Fibroblast of the aortic adventitia (primary cell): ENCODE measurements around the gene PIR. TPM values are rescaled to one million over a fixed set of nuclear protein-coding genes. Genes with fewer than 3 reads are reported as not detected.

Experiments used
- DNase-seq: peaks from one replicate; pipeline ENCODE4 v3.0.0-alpha.2; 2010; ENCODE audit warnings: low read depth
- H3K4me3 ChIP-seq: 2 replicates; pipeline ENCODE4 v1.5.1; 2011; ENCODE audit warnings: low read depth, mild to moderate bottlenecking, control low read depth, low read length, moderate library complexity
- total RNA-seq: library from RNA; depleted of rRNA; stranded (reverse); fragments of >200 nt; gene quantifications from 2 replicates; pipeline ENCODE4 v1.2.3, GENCODE V29; 2012; ENCODE audit warnings: low replicate concordance
- TF ChIP-seq, protein P1 (sequence below): IDR thresholded peaks from 2 replicates; pipeline ENCODE4 v1.5.1; 2011; ENCODE audit warnings: mild to moderate bottlenecking, low read length, control low read depth, inconsistent platforms; ENCODE audit not compliant: insufficient read depth

PIR gene
- total RNA-seq, 1 donor: 15.9 TPM

- peak within 1 kb of the TSS; percentile 75 for H3K4me3 ChIP-seq
- peak; percentile 95 for DNase-seq
- TF ChIP-seq, protein P1, sequence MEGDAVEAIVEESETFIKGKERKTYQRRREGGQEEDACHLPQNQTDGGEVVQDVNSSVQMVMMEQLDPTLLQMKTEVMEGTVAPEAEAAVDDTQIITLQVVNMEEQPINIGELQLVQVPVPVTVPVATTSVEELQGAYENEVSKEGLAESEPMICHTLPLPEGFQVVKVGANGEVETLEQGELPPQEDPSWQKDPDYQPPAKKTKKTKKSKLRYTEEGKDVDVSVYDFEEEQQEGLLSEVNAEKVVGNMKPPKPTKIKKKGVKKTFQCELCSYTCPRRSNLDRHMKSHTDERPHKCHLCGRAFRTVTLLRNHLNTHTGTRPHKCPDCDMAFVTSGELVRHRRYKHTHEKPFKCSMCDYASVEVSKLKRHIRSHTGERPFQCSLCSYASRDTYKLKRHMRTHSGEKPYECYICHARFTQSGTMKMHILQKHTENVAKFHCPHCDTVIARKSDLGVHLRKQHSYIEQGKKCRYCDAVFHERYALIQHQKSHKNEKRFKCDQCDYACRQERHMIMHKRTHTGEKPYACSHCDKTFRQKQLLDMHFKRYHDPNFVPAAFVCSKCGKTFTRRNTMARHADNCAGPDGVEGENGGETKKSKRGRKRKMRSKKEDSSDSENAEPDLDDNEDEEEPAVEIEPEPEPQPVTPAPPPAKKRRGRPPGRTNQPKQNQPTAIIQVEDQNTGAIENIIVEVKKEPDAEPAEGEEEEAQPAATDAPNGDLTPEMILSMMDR: no peak
These were observed 157.8 kb downstream of the PIR start, which contains the start of gene PIGA for GRCh38 chrX:15335135-15336022. Gene PIGA, minus strand, starts transcription at chrX:15335523. Its CDS starts 3,593 bp downstream, at chrX:15331930.

Other genes with a start within 250 kb of the PIR start
- 0.18 TPM in 1 of 2 replicates, not detected in the other for gene ASB9, start 223.2 kb downstream of the PIR start, total RNA-seq
- gene ASB11, start 177.7 kb downstream of the PIR start, total RNA-seq: not detected in 2 replicates
- 1.9 and 10.5 TPM in 2 replicates for gene PIGA, start 157.8 kb downstream of the PIR start, total RNA-seq
- gene VEGFD, start 108.9 kb downstream of the PIR start, total RNA-seq: 0.90 and 1.6 TPM in 2 replicates
- gene BMX, start 7.5 kb upstream of the PIR start, total RNA-seq: 0.18 and 0.90 TPM in 2 replicates
- gene ACE2, start 107.6 kb upstream of the PIR start, total RNA-seq: 0.09 TPM in 1 of 2 replicates, not detected in the other
- 0.18 TPM in 1 of 2 replicates, not detected in the other for gene CLTRN, start 171.5 kb upstream of the PIR start, total RNA-seq
- 9.1 and 39.6 TPM in 2 replicates for gene CA5B, start 244.9 kb upstream of the PIR start, total RNA-seq